DMS53 treated with DMSO at 0.1 percent for 48 hours (cell line): ENCODE measurements around the gene KRTAP10-4.
"Not testable (repeated sequence)": the region's sequence is repeated elsewhere in the genome, so short reads cannot be mapped to it uniquely, and the experiment has no call there.

Experiments
- DNase-seq: peaks from one replicate; lab custom pipeline; 2025; ENCODE audit not compliant: unreplicated experiment; lab: John Stamatoyannopoulos, UW

Gene KRTAP10-4

DNA sequence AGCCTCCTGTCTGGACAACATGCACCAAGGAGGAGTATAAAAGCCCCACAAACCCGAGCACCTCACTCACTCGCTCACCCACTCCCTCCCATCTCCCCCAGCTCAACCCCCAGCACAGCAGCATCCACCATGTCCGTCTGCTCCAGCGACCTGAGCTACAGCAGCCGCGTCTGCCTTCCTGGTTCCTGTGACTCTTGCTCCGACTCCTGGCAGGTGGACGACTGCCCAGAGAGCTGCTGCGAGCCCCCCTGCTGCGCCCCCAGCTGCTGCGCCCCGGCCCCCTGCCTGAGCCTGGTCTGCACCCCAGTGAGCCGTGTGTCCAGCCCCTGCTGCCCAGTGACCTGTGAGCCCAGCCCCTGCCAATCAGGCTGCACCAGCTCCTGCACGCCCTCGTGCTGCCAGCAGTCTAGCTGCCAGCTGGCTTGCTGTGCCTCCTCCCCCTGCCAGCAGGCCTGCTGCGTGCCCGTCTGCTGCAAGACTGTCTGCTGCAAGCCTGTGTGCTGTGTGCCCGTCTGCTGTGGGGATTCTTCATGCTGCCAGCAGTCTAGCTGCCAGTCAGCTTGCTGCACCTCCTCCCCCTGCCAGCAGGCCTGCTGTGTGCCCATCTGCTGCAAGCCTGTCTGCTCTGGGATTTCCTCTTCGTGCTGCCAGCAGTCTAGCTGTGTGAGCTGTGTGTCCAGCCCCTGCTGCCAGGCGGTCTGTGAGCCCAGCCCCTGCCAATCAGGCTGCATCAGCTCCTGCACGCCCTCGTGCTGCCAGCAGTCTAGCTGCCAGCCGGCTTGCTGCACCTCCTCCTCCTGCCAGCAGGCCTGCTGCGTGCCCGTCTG, at the start of gene KRTAP10-4:
Gene KRTAP10-4, plus strand, starts transcription at position 100 of the 827 bp plus-strand sequence. Its CDS starts 30 bp downstream, at position 130.
- DNase-seq, result not testable (repeated sequence)

- DNase-seq, result no peak
Observed at GRCh38 chr21:44524414-44525371, 48.8 kb upstream of the KRTAP10-4 start.

GRCh38 chr21:44525391-44526095, 48.0 kb upstream of the KRTAP10-4 start:
- no peak for DNase-seq

DNA sequence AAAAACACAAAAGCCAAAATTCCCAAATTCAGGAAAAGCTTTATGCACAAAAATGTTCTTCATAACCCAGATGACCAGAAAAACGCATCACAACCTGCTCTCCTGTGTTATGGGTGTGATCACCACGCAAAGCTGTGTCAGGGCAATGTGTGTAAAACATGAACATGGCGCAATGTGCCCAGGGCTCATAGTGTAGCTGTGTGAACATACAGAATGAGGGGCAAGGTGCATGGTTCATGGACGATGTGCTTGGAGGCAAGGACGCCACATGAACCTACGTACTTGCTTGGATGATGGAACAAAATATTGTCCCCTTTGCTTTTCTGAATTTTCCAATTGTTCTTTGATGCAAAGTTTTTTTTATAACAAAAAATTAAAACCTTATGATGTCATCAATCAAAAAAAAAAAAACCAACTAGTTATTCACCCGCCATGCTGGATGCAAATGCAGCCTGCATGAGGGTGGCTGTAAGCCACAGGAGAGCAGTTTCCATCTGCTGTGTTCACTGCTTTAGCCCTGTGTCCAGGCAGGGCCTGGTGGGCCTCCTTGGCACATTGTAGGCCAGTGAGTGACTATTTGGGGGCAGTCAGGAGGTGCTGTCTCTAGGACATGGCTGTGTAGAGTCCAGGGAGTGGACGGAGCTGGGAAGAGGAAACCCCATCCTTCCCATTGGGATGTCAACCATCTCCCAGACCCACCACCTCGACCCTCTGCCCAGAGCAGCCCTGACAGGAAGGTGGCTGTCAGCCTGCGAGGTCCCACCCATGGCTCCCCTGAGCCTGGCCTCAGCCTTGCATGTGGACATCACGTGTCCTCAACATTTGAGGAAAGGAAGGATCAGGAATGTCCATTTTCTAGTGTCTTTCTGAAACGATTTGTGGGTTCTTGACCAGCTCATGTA, 47.2 kb upstream of the KRTAP10-4 start:
- DNase-seq, result no peak

DNA sequence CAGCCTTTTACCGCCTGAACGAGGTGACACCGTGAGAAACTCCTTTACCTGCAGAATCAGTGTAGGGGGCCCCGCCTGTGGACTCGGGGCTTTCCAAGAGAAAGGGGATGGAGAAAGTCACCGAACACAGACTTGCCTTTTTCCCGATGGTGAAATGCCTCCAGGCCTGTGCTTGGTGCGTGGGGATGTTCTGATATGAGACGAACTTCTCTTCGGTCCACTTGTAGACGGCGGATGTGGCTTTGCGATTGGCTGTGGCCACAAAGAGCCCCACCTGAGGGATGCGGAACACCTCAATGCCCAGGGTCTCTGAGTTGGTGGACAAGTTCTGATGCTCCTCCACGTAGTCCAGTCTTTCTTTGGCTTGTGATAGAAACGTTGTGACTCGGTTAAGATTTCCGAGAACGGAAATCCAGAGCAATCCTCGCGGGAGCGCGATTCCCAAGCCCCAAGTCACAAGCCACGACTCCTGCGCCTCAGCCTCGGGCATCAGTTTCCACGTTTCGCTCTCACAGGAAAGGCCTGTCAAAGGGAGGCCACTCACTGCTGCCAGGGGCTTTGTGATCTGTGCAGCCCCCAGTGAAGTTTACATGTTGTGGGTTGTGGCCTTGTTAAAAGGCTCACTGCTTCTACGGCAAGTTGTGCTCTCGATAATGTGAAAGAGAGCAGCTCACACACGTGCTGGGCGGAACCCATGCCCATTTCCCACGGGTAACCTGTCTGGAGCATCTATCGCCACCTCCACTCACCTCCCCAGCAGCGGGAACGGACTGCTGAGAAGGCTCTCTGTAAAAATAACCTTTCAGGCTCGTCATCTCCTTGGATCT, 46.2 kb upstream of the KRTAP10-4 start:
- DNase-seq, result no peak

DNA sequence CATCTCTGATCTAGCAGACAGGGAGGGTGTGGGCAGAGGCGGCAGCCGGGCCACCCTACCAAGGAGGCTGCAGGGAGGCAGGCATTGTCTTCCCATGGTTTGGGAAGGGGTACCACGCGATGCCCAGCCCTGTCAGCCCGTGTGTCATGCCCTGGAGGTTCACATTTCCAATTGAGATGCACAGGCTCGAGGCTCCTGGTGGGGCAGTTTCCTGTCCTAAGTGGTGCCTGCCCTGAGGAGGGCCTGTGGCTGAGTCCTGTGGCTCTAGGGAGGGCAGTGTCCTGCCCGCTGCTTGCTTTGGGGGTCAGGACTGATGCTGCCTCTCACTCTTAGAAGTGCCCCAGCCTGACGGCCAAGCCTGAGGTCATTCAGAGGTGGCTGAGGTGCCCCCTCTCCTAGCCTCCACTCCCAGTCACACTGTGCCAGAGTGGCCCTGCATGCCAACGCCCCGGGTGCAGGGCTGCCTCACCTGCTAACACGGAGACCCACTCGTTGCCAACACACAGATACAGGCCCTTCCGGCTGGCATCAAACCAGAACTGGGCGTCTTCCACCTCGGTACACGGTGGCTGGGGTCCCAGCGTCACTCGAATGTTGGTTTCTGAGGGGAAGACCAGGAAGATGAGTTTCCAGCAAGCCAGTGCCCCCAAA, 45.4 kb upstream of the KRTAP10-4 start:
- no peak for DNase-seq

DNA sequence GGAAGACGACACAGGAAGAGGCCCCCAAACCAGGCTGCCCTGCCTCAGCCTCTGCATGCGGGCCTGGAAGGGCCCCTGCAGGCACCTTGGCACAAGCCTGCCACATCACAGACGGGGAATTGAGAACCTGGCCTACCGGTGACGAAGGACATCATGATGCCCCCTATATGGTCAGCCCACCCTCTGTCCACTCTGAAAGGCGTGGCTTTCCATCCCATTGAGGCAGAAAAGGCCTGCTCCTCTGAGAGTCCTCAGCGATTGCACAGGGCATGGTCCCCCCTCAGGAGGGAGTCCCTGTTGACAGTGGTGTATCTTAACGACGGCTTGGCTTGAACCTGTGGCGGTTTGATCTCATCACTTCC, 44.9 kb upstream of the KRTAP10-4 start:
- no peak for DNase-seq

DNA sequence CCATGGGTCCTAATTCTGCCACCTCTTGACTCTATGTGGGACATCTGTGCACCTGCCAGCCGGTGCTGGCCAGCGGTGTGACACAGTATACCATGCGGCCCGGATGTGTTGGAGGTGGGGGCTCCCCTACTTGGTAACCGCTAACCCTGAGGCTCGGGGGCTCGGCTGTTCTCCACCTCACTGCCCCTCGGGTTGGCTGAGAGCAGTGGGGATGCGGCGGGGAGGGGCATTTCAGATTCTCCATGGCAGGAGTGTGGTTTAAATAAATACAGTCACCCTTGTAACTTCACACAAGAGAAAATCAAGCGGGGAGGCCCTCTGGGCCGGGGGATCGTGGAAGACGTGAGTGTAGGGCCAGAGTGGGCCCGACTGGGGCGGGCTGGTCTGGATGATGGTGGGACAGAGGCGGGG, 44.5 kb upstream of the KRTAP10-4 start:
- DNase-seq, result no peak

DNA sequence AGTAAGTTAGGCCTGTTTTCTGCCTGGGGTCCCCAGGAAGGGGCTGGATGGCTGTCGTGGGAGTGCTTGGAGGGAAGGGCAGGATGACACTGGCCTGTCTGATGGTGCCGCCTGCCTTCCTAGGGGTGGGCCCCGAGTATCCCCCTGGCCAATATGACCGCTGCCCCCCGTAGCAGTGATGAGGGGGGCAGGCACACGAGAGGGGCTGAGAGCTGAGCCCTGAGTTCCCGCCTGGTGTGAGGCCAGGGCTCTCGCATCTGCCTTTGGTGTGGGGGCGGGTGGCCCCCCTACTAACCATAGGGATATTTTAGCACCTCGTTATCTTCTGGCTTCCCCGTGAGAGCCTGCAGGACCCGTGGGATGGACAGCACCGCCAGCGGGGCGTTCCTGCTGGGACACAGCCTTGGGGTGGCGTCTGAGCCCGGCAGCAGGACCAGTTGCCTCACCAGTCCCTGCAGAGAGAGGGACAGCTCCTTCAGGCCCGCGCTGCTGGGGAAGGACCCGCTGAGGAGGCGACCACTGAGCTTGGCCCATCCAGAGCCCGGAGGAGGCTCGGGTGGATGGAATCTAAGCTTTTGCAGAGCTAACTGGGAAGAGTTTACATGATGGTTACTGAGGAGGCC, 43.9 kb upstream of the KRTAP10-4 start:
- DNase-seq, result no peak

GRCh38 chr21:44530221-44530902, 43.2 kb upstream of the KRTAP10-4 start:
- DNase-seq, result no peak

DNA sequence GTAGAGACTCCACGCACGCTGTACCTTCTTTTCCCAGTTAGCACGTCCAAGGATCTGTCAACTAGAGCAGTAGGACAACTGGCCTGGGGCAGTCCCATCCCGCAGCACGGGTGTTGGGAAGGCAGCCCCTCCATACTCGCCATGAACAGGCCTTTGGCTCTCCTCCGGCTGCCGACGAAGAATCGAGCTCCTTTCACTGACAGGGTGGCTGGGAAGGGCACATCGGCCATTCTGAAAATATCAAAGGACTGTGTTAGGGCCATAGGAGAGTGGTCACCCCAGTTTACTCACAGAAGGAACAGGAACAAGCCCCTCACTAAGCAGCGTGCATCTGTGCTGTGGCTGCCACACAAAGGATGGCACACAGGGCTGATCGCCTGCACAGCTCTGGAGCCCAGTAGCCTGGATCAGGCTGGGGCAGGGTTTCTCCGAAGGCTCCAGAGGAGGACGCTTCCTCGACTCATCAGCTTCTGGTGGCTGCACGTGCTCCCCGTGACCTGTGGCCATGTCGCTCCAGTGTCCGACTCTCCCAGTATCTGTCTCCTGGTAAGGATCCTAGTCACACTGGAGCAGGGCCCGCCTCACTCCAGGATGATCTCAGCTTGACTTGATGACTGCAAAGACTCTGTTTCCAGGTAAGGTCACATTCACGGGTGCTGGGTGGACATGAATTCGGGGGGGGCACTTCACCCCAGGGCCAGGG, 42.5 kb upstream of the KRTAP10-4 start:
- no peak for DNase-seq

- DNase-seq, result no peak
Observed at GRCh38 chr21:44531606-44532564, 41.6 kb upstream of the KRTAP10-4 start.

GRCh38 chr21:44532712-44533111, 40.8 kb upstream of the KRTAP10-4 start:
- DNase-seq, result no peak

DNA sequence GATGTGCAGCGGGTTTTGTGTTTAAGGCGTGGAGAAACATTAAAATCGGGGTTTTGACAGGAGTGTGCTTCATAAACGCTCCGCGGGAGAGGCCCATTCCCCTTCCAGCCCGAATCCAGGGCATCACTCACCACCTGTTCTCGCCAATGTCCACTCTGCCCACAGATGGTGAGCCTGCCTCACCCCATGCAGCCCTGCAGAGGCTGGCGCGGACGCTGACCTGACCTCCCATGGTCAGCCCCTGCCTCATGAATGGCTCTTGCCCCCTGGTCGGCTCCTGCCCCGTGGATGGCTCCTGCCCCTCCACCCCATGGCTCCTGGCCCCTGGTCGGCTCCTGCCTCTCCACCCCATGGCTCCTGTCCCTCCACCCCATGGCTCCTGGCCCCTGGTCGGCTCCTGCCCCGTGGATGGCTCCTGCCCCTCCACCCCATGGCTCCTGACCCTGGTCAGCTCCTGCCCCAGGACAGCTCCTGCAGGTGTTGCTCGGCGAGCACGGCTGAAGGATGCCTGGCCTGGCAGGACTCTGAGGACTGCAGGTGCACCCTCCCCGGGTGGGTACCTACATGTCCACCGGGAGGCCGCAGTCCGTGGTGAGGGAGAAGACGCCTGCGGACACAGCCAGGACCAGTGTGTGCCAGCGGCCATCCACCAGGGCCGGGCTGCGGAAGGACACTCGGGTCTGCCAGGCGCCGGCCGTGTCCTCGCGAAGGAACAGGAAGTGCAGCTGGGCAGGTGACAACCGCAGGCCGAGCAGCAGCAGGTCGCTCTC, 40.2 kb upstream of the KRTAP10-4 start:
- no peak for DNase-seq

DNA sequence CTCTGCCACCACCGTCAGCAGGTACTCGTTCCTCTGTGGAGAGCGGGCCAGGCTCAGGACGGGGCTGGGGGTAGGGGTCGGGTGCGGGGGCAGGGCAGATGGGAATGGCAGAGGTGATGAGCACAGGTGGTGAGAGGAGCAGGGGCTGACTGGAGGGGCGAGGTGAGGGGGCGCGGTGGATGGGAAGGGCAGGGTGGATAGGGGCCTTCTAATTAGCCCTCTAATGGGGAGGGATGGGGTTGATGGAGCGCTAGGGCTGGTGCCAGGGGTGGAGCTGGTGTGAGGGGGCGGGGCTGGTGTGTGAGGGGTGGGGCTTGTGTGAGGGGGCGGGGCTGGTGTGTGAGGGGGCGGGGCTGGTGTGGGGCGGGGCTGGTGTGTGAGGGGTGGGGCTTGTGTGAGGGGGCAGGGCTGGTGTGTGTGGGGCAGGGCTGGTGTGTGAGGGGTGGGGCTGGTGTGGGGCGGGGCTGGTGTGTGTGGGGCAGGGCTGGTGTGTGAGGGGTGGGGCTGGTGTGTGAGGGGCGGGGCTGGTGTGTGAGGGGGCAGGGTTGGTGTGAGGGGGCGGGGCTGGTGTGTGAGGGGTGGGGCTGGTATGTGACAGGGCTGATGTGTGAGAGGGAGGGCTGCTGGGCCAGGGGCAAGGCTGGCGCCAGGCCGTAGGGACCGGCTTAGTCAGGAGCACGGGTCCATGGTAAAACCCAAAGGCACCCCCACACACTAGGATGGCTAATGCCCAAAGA, 39.5 kb upstream of the KRTAP10-4 start:
- DNase-seq, result no peak
